Hypothalamus (tissue), 51 donors: ENCODE data around the gene TMEM123.

ENCODE experiments used
- DNase-seq, 51 donors: peaks; one replicate each; lab custom pipeline; 2025; lab: John Stamatoyannopoulos, UW

TMEM123 gene

DNA sequence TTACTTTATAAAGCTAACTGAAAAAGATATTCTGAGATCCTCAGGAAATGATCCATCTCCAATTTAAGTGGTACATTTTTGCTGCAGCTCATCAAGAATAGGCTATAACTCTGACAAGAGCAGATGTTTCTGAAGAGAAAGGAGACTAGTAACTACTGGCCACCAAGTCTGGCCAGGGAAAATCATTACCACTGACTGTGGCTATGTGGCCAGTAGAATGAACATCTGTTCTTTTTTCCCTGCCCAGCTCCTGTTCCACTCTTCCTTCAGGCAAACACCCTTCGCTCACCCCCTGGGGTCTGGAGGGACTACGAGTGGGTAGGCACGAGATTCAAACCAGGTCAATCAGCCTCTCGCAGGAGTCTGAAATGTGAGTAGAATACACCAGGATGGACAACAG, 23.9 kb downstream of the TMEM123 start:
- DNase-seq, result peak in 2 of 51 donors; percentile 10 to 25

DNA sequence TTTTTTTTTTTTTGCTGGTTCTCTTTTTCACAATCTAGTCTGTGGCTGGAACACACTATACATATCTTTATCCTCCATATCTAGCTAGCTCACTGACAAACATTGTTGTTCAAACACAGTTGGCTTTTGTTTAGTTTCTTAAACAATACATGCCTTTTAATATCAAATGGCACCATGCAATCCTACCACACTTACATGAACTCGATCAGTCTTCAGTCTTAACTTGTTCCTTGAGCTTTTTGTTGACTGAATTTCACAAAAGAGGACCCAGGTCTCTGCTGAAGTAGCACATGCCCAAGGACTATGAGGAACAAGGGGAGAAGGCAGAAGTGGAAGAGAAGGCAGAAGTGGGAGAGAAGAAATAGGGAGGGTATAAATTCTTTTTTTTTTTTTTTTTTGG, 25.5 kb downstream of the TMEM123 start:
- peak in 1 of 51 donors; percentile 59 for DNase-seq

DNA sequence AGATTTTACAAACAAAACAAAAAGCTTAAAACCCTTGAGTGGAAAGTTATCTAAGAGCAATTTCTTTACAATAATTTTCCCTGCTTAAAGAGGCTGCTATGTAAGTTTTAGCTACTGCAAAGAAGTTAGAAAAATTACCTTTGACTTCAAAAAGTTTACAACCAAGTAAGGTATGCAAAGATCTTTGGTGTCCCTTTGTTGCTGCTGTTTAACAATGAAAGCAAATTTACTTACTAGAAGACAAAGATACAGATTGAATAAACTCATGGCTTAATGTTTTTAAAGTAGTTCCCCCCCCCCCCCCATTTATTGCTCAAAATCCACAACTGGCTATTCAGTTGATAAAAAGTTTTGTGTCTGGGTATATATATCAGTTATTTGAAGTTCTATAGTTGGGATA, 26.0 kb downstream of the TMEM123 start:
- peak in 1 of 51 donors; percentile 33 for DNase-seq

DNA sequence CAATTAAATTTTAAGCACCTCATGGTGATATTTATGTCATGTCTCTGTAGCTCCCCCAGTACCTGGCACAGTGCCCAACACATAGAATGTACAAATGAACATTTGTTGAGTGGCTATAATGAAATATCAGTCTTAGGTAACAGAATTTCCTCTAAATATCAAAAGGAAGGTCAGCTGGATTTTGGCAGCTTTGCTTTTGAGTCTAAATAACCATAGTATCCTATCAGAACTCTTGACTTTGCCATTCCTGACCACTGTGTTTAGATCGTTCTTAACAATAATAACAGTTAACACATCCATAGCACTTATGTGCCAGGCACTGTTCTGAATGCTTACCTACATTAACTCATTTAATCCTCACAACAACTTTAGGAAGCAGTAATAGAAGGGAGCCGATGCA, 26.6 kb downstream of the TMEM123 start:
- no peak for DNase-seq

DNA sequence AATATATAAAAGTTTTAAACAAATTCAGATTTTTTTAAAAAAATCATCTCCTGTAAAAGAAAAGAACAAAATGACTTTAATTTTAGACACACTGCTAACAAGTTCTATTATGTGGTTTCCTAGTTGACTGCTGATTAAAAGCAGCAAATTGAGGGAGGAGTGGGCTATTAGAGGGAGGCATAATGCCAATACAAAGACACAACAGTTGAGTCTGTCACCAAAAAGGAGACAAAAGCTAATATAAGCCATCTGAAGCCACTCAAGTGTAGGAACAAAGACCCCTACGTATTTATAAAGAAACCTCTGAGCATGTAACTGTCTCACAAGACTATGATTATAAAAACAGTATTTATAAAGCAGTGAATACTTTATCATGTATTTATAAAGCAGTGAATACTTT, 28.6 kb downstream of the TMEM123 start:
- DNase-seq, result no peak

DNA sequence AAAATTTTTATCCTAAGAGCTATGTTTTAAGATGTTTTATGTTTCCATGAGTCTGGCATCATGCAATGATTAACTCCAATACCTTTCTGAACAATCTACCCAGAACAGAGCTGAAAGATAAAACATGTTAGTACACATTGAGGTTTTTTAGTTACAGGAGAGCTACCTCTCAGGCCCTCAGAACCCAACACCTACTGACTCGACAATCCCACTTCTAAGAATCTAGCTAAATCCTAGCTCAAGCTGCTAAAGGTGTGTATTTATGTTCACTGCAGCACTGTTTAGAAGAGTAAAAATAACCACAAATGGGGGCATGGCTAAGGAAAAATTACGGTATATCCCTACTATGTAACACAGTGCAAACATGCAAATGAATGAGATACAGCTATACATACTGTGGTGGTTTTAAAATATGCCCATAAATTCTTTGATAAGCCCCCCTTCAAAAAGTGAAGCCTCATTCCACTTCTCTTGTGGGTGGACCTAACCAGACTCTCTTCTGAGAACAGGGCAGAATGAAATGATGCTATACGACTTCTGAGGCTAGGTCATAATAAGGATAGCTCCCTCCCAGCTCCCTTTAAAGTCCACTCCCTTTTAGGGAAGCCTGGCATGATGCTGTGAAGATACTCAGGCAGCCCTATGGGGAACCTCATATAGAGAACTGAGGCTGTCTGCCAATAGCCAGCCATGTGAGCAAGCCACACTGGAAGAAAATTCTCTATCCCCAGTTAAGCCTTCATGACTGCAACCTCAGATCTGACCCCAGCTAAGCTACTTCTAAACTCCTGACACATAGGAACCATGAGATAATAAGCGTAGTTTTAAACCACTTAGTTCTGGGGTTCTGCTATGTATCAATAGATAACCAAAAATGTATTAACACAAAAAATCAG, 29.5 kb downstream of the TMEM123 start:
- peak in 4 of 51 donors; percentile 9 to 43 (median 27) for DNase-seq

DNA sequence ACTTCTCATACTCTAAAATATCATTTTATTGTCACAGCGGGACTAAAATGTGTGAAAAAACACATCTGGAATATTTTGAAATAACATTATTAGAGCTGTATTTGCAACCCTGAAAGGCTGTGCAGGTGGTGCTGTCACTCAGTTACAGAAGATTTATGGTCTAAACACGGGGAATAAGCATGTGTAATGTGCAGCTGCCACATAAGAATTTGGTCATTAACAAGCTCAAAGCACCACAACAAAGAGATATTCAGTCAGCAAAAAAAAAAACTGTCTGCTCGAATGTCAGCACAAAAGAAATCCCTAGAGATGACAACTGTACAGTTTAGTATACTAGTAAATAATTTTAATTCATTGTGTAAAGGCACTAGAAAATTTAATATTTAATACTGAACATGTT, 31.3 kb downstream of the TMEM123 start:
- DNase-seq, result peak in 4 of 51 donors; percentile 11 to 56 (median 31)

DNA sequence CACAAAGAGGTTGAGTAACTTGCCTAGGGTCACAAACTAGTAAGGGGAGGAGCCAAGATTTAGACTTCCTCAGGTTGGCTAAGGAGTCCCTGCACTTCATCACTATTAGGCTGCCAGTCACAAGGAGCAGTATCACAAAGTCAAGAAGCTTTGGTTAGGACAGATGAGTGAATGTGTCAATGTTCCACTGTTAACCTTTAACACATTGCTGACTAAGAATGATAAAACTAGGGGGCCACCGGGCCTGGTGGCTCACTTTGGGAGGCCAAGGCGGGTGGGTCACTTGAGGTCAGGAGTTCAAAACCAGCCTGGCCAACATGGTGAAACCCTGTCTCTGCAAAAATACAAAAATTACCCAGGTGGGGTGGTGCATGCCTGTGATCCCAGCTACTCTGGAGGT, 32.0 kb downstream of the TMEM123 start:
- no peak for DNase-seq

DNA sequence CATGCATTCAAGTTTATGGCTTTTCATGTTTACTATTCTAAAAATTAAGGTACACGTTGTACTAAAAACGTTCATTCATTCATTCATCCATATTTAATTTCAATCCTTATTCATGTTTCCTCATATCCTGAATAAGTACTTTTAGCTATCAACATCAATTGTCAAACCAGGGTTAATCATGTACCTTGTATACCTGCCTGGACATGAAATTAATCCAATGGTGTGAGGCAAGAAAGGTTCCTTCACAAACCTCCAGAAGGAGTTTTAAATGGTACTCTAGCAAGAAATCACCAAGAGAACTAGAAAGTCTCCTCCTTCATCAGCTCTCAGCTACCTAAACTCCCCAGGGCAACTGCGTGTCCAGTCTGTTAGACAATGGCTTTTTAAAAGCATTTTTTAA, 33.4 kb downstream of the TMEM123 start:
- DNase-seq, result no peak

DNA sequence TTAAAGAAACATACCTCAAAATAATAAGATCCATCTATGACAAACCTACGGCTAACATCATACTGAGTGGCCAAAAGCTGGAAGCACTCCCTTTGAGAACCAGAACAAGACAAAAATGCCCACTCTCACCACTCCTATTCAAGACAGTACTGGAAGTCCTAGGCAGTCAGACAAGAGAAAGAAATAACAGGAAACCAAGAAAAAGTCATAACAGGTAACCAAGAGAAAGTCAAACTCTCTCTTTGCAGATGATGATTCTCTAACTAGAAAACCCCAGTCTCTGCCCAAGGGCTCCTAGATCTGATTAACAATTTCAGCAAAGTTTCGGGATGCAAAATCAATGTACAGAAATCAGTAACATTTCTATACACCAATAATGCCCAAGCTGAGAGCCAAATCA, 35.6 kb downstream of the TMEM123 start:
- no peak for DNase-seq

DNA sequence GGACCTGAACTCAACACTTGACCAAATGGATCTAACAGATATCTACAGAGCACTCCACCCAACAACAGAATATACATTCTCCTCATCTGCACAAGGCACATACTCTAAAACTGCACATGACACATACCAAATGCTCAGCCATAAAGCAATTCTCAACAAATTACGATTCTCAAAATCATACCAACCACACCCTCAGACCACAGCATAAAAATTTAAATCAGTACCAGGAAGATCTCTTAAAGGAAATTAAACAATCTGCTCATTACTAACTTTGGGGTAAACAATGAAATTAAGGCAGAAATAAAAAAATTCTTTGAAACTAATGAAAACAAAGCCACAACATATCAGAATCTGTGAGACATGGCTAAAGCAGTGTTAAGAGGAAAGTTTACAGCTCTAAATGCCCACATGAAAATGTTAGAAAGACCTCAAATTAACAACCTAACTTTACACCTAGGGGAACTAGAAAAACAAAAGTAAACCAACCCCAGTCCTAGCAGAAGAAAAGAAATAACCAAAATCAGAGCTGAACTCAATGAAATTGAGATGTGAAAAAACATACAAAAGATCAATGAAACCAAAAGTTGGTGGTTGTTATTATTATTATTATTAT, 37.2 kb downstream of the TMEM123 start:
- DNase-seq, result no peak

DNA sequence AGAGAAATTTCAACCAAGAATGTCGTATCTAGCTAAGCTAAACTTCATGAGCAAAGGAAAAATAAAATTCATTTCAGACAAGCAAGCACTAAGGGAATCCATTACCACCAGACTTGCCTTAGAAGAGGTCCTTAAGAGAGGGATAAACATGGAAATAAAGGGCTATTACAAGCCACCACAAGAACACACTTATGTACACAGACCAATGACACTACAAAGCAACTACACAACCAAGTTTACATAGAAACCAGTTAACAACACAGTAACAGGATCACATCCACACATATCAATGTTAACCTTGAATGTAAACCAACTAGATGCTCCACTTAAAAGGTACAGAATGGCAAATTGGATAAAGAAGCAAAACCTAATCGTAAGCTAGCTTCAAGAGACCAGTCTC, 38.0 kb downstream of the TMEM123 start:
- DNase-seq, result no peak

DNA sequence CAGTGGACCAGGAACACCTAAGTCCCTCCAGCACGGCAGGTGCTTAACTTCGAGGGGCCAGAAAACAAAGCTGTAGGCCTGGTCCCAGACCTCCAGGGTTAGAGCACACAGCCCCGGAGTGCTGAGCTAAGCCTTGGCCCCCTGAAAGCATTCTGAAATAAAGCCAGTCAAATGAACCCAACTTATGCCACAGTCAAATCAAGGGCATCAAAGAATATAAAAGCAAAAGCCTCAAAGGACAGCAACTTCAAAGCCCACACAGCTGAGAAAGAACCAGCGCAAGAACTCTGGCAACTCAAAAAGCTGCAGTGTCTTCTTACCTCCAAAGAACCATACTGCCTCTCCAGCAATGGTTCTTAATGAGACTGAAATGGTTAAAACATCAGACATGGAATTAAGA, 39.1 kb downstream of the TMEM123 start:
- no peak for DNase-seq

DNA sequence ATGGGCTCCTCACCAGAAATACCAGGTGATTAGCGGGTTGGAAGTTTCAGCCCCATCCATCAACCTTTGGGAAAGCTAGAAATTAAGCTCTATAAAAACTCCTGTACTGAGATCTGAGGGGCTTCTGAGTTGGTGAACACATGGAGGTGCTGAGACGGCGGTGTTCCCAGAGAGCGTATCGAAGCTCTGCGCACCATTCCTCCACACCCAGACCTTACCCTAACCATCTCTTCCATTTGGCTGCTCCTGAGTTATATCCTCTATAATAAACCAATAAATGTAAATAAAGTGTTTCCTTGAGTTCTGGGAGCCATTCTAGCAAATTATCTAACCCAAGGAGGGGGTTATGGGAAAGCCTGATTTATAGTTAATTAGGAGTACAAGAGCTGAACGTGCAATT, 41.4 kb downstream of the TMEM123 start:
- no peak for DNase-seq

DNA sequence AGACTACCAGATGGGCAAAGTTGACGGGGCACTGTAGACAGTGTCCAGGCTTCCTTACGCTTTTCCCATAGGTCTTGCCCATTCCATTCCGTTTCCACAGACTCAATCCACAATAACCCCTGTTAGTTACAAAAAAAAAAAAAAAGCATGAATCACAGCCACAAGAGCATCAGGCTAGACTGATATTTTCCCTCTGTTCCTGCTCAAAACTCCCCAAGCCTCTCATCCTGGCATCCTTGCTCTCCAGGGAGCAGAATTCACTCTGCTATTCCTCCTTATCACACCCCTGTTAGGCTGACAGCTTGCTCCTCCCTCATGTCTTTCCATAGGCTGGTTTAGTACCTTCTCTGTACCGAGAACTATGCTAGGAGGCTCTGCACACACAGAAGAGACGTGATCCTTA, 42.2 kb downstream of the TMEM123 start:
- DNase-seq, result no peak

DNA sequence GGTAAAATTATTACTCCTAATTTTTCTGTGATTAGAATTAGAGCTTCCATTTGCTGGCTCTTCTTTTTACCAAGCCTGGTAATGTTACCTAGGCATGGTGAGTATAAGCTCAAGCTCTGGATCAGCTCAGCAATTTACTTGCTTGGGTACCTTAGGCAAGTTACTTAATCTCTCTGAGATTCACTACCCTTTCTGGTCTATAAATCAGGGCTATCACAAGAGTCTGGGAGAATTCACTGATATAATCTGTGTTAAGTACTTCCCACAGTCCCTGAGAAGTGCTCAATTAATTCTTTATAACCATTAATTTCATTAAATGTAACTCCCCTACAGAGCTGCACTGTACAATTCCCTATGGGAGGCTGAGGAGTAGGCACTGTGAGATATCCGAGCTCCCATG, 44.2 kb downstream of the TMEM123 start:
- DNase-seq, result no peak

DNA sequence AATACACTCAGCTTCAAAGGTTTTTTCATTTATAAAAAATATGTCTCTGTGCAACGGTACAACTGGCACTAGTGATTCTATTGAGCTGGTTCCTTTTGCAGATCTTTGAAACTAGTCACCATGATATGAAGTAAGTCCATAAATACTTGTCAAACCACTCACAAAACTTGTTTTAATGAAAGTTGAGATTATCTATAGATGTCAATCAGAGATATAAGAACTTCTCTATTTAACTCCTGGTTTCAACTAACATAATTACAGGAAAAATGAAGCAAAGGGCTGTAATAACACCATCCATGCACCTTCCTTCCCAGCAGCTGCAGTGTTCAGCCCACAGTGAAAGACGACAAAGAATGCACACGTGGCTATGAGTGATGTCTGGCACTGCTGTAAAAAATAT, 44.7 kb downstream of the TMEM123 start:
- DNase-seq, result no peak

DNA sequence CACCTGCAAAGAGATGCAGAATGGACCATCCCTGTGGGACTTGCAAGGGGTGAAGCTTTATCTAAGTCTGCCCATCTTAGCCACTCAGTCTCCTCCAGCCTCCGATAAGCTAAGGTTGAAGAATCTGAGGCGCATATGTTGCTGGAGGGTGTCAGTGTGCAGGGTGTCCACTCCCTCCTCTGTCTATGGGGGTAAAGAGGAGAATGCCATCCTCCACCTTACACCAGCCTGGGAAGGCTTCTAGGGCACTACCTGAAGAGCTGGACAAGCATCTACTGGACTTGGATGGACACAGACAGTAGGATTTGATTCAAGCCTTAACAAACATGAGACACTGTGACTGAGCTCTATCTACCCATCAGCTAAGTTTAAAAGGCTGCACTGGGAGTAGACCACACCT, 46.5 kb downstream of the TMEM123 start:
- DNase-seq, result no peak

DNA sequence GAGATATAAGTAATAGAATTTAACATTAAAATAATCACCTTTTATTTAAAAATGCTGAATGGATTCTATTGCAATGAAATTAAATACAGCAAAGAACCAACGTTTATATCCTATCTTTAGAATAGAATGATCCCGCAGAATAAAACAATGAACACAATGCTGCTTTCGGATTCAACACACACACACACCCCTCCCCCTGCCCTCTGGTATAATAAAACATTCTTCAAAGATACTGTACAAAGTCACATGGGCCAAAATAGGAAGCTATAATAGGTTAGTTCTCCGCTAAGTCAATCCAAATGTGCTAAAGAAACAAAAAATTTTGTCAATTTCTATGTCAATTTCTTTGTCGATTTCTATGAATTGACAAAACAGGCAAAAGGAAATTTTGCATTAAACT, 47.1 kb downstream of the TMEM123 start:
- DNase-seq, result no peak

DNA sequence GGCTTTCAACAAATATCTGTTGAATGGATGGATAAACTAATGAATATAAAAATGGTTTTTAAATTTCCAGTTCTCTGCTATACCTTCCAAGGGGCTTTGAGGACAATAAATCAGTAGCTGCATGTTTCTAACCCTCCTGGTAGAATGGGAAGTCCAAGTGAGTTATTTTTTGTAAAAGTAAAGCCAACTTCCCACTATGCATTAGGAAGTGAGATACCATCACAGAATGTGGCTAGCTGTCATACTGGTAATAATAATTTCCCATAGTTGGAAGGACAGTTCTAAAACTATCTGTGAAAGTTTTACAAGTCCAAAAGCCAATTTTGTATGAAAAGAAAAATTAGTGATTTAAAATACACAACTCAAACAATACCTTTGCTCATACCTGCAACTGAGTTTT, 50.0 kb downstream of the TMEM123 start:
- DNase-seq, result no peak

DNA sequence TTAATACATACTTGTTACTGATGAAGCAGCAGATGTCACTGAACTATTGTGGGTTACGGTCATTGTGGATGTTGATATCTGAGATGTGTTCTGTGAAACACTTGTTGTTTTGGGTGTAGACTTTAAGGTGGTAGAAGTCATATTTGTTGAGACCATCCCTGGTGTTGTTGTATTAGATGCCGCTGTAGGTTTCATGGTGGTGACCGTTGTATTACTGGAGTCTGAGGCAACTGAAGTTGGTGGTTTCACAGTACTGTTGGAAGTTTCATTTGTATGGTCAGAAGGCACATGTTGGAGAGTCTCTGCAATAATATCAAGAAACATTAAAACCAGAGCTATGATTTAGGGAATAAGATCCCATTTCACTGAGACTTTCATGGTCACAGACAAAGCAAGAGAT, 50.7 kb downstream of the TMEM123 start:
- no peak for DNase-seq

DNA sequence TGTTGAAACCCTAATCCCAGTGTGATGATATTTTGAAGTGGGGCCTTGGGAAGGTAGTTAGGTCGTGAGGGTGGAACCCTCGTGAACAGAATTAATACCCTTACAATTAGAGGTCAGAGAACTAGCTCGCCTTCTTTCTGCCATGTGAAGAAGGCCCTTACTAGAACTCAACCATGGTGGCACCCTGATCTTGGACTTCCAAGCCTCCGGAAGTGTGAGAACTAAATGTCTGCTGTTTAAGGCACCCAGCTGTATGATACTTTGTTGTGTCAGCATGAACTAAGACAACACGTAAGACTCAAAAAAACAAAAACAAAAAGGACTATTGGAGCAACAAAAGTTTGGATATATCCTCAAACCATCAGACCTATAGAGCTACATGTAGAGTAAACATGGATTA, 52.0 kb downstream of the TMEM123 start:
- no peak for DNase-seq
